WTC11 (cell line): ENCODE results near the gene AADAT. TPM values are rescaled to one million over a fixed set of nuclear protein-coding genes. Genes with fewer than 3 reads are reported as not detected.

ENCODE experiments used
- CDX4 ChIP-seq: fragments of 250-450 bp; sonication (Bioruptor Pico); IDR thresholded peaks from 2 replicates; pipeline ENCODE4 v1.9.0; 2021; ENCODE audit warnings: moderate library complexity, mild to moderate bottlenecking, inconsistent platforms, borderline replicate concordance
- CREM ChIP-seq: sonication (generic); formaldehyde crosslinking; IDR thresholded peaks from 2 replicates; pipeline ENCODE4 v1.8.1; 2022; ENCODE audit warnings: mild to moderate bottlenecking, missing genetic modification reagents, moderate library complexity
- EMX1 ChIP-seq: fragments of 250-450 bp; sonication (Bioruptor Pico); IDR thresholded peaks from 2 replicates; pipeline ENCODE4 v1.8.0; 2021; ENCODE audit warnings: mild to moderate bottlenecking
- ETV6 ChIP-seq: sonication (generic); formaldehyde crosslinking; IDR thresholded peaks from 2 replicates; pipeline ENCODE4 v1.8.1; 2022; ENCODE audit warnings: mild to moderate bottlenecking, missing genetic modification reagents
- FOXK1 ChIP-seq: sonication (generic); formaldehyde crosslinking; IDR thresholded peaks from 2 replicates; pipeline ENCODE4 v1.8.0; 2022; ENCODE audit warnings: mild to moderate bottlenecking, moderate library complexity, missing genetic modification reagents
- FOXP1 ChIP-seq: sonication (generic); formaldehyde crosslinking; IDR thresholded peaks from 2 replicates; pipeline ENCODE4 v1.8.0; 2022; ENCODE audit warnings: missing genetic modification reagents, mild to moderate bottlenecking, moderate library complexity, borderline replicate concordance
- IRF1 ChIP-seq: sonication (generic); formaldehyde crosslinking; IDR thresholded peaks from 2 replicates; pipeline ENCODE4 v1.8.0; 2023; ENCODE audit warnings: missing genetic modification reagents
- JUN ChIP-seq: sonication (generic); formaldehyde crosslinking; IDR thresholded peaks from 2 replicates; pipeline ENCODE4 v1.8.0; 2023; ENCODE audit warnings: mild to moderate bottlenecking, missing genetic modification reagents
- MLX ChIP-seq: sonication (generic); formaldehyde crosslinking; IDR thresholded peaks from 2 replicates; pipeline ENCODE4 v1.8.1; 2023; ENCODE audit warnings: mild to moderate bottlenecking, missing genetic modification reagents, moderate library complexity
- MYBL2 ChIP-seq: sonication (generic); formaldehyde crosslinking; IDR thresholded peaks from 2 replicates; pipeline ENCODE4 v1.8.1; 2023; ENCODE audit warnings: mild to moderate bottlenecking, moderate library complexity, missing genetic modification reagents
- NFYB ChIP-seq: sonication (generic); formaldehyde crosslinking; conservative IDR thresholded peaks from 2 replicates; pipeline ENCODE4 v1.8.0; 2022; ENCODE audit warnings: low read depth, missing genetic modification reagents
- NR1H2 ChIP-seq: sonication (generic); formaldehyde crosslinking; IDR thresholded peaks from 2 replicates; pipeline ENCODE4 v1.9.0; 2021; ENCODE audit warnings: mild to moderate bottlenecking, moderate library complexity, missing genetic modification reagents
- NR3C1 ChIP-seq: sonication (generic); formaldehyde crosslinking; conservative IDR thresholded peaks from 2 replicates; pipeline ENCODE4 v1.8.1; 2023; ENCODE audit warnings: low read depth, mild to moderate bottlenecking, missing genetic modification reagents
- PRRX2 ChIP-seq: fragments of 250-450 bp; sonication (Bioruptor Pico); IDR thresholded peaks from 2 replicates; pipeline ENCODE4 v1.8.0; 2021; ENCODE audit warnings: mild to moderate bottlenecking
- RORB ChIP-seq: fragments of 250-450 bp; sonication (Bioruptor Pico); IDR thresholded peaks from 2 replicates; pipeline ENCODE4 v1.9.0; 2021; ENCODE audit warnings: mild to moderate bottlenecking
- SOX15 ChIP-seq: fragments of 250-450 bp; sonication (Bioruptor Pico); IDR thresholded peaks from 2 replicates; pipeline ENCODE4 v1.9.0; 2021; ENCODE audit warnings: mild to moderate bottlenecking
- TCF7 ChIP-seq: sonication (generic); formaldehyde crosslinking; IDR thresholded peaks from 2 replicates; pipeline ENCODE4 v1.8.0; 2022; ENCODE audit warnings: mild to moderate bottlenecking, low read depth, missing genetic modification reagents, moderate library complexity
- TEAD1 ChIP-seq: sonication (generic); formaldehyde crosslinking; IDR thresholded peaks from 2 replicates; pipeline ENCODE4 v1.8.0; 2022; ENCODE audit warnings: mild to moderate bottlenecking, missing genetic modification reagents
- TEAD4 ChIP-seq: sonication (generic); formaldehyde crosslinking; IDR thresholded peaks from 2 replicates; pipeline ENCODE4 v1.8.0; 2022; ENCODE audit warnings: mild to moderate bottlenecking, missing genetic modification reagents
- USF2 ChIP-seq: sonication (generic); formaldehyde crosslinking; IDR thresholded peaks from 2 replicates; pipeline ENCODE4 v1.8.1; 2023; ENCODE audit warnings: mild to moderate bottlenecking, missing genetic modification reagents, moderate library complexity
- ZBTB21 ChIP-seq: sonication (generic); formaldehyde crosslinking; IDR thresholded peaks from 2 replicates; pipeline ENCODE4 v1.8.1; 2023; ENCODE audit warnings: mild to moderate bottlenecking, missing genetic modification reagents, borderline replicate concordance
- ZMAT4 ChIP-seq: fragments of 250-450 bp; sonication (Bioruptor Pico); IDR thresholded peaks from 2 replicates; pipeline ENCODE4 v1.9.0; 2021; ENCODE audit warnings: mild to moderate bottlenecking
- ZNF138 ChIP-seq: sonication (generic); formaldehyde crosslinking; conservative IDR thresholded peaks from 2 replicates; pipeline ENCODE4 v1.8.1; 2022; ENCODE audit warnings: mild to moderate bottlenecking, moderate library complexity, missing genetic modification reagents
- ZNF232 ChIP-seq: sonication (generic); formaldehyde crosslinking; IDR thresholded peaks from 2 replicates; pipeline ENCODE4 v1.8.0; 2022; ENCODE audit warnings: mild to moderate bottlenecking, missing genetic modification reagents
- ZNF281 ChIP-seq: sonication (generic); formaldehyde crosslinking; IDR thresholded peaks from 2 replicates; pipeline ENCODE4 v1.8.0; 2023; ENCODE audit warnings: mild to moderate bottlenecking, missing genetic modification reagents
- ZNF317 ChIP-seq: sonication (generic); formaldehyde crosslinking; IDR thresholded peaks from 2 replicates; pipeline ENCODE4 v1.8.1; 2023; ENCODE audit warnings: low read depth, mild to moderate bottlenecking, moderate library complexity, missing genetic modification reagents, borderline replicate concordance
- ZNF396 ChIP-seq: fragments of 250-450 bp; sonication (Bioruptor Pico); IDR thresholded peaks from 2 replicates; pipeline ENCODE4 v1.8.0; 2021; ENCODE audit warnings: mild to moderate bottlenecking, moderate library complexity, borderline replicate concordance
- total RNA-seq: library from RNA; stranded (reverse); gene quantifications from 3 replicates; pipeline ENCODE4 v1.2.3, GENCODE V29; 2021
- TF ChIP-seq, protein P1 (sequence below): sonication (generic); formaldehyde crosslinking; IDR thresholded peaks from 2 replicates; pipeline ENCODE4 v1.8.1; 2022; ENCODE audit warnings: mild to moderate bottlenecking, missing genetic modification reagents, moderate library complexity, borderline replicate concordance
- TF ChIP-seq, protein P2 (sequence below): sonication (generic); formaldehyde crosslinking; IDR thresholded peaks from 2 replicates; pipeline ENCODE4 v1.8.0; 2022; ENCODE audit warnings: mild to moderate bottlenecking, missing genetic modification reagents
- TF ChIP-seq, protein P3 (sequence below): fragments of 250-450 bp; sonication (Bioruptor Pico); IDR thresholded peaks from 2 replicates; pipeline ENCODE4 v1.9.0; 2021; ENCODE audit warnings: mild to moderate bottlenecking

The AADAT gene
- total RNA-seq, 1 experiment from 2014 or later = 12.3 TPM

- TF ChIP-seq CDX4 (CRISPR knock-in tag) (no peak), ETV6 (CRISPR knock-in tag) (no peak), ZBTB21 (no peak), FOXP1 (CRISPR knock-in tag) (peak; percentile 86), ZNF317 (no peak), SOX15 (CRISPR knock-in tag) (no peak), TEAD1 (CRISPR knock-in tag) (no peak), MLX (no peak), NR1H2 (no peak), MYBL2 (CRISPR knock-in tag) (no peak), IRF1 (CRISPR knock-in tag) (no peak), FOXK1 (CRISPR knock-in tag) (0 out of 2 replicates have a peak, but pooled peaks have one; percentile 25), ZNF396 (CRISPR knock-in tag) (no peak), CREM (CRISPR knock-in tag) (0 out of 2 replicates have a peak, but pooled peaks have one; percentile 39), NFYB (CRISPR knock-in tag) (no peak), ZNF232 (CRISPR knock-in tag) (0 out of 2 replicates have a peak, but pooled peaks have one; percentile 45), USF2 (CRISPR knock-in tag) (0 out of 2 replicates have a peak, but pooled peaks have one; percentile 7), ZMAT4 (CRISPR knock-in tag) (no peak), JUN (CRISPR knock-in tag) (no peak), TCF7 (no peak), RORB (CRISPR knock-in tag) (no peak), ZNF138 (no peak), EMX1 (no peak), NR3C1 (CRISPR knock-in tag) (no peak), TEAD4 (CRISPR knock-in tag) (no peak), PRRX2 (CRISPR knock-in tag) (no peak), ZNF281 (no peak)
- TF ChIP-seq, protein P1, sequence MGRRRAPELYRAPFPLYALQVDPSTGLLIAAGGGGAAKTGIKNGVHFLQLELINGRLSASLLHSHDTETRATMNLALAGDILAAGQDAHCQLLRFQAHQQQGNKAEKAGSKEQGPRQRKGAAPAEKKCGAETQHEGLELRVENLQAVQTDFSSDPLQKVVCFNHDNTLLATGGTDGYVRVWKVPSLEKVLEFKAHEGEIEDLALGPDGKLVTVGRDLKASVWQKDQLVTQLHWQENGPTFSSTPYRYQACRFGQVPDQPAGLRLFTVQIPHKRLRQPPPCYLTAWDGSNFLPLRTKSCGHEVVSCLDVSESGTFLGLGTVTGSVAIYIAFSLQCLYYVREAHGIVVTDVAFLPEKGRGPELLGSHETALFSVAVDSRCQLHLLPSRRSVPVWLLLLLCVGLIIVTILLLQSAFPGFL (CRISPR knock-in tag) = no peak
- TF ChIP-seq, protein P2, sequence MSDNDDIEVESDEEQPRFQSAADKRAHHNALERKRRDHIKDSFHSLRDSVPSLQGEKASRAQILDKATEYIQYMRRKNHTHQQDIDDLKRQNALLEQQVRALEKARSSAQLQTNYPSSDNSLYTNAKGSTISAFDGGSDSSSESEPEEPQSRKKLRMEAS (CRISPR knock-in tag) = peak; percentile 52
- TF ChIP-seq, protein P3, sequence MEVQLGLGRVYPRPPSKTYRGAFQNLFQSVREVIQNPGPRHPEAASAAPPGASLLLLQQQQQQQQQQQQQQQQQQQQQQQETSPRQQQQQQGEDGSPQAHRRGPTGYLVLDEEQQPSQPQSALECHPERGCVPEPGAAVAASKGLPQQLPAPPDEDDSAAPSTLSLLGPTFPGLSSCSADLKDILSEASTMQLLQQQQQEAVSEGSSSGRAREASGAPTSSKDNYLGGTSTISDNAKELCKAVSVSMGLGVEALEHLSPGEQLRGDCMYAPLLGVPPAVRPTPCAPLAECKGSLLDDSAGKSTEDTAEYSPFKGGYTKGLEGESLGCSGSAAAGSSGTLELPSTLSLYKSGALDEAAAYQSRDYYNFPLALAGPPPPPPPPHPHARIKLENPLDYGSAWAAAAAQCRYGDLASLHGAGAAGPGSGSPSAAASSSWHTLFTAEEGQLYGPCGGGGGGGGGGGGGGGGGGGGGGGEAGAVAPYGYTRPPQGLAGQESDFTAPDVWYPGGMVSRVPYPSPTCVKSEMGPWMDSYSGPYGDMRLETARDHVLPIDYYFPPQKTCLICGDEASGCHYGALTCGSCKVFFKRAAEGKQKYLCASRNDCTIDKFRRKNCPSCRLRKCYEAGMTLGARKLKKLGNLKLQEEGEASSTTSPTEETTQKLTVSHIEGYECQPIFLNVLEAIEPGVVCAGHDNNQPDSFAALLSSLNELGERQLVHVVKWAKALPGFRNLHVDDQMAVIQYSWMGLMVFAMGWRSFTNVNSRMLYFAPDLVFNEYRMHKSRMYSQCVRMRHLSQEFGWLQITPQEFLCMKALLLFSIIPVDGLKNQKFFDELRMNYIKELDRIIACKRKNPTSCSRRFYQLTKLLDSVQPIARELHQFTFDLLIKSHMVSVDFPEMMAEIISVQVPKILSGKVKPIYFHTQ (CRISPR knock-in tag) = no peak
These were observed at the start of gene AADAT (continued) for GRCh38 chr4:170089668-170090351.
